Right atrium auricular region (tissue), 2 donors: ENCODE data around the gene GP1BB. TPM values are rescaled to one million over a fixed set of nuclear protein-coding genes. Genes with fewer than 3 reads are reported as not detected.

Source experiments
- DNase-seq: peaks from one replicate; pipeline ENCODE4 v3.0.0-alpha.2; 2019; ENCODE audit warnings: low spot score
- H3K27ac ChIP-seq, 2 donors: fragments of 200-600 bp; sonication (generic); 1 replicate in 1 of 2; 2 replicates in 1 of 2; pipeline ENCODE4 v1.5.1; 2016 to 2019
- H3K27me3 ChIP-seq, 2 donors: fragments of 200-600 bp; sonication (generic); one replicate each; pipeline versions ENCODE4 v1.5.1 to v1.6.0; 2017 to 2019
- H3K36me3 ChIP-seq: fragments of 200-600 bp; sonication (generic); one replicate; pipeline ENCODE4 v1.5.1; 2016
- H3K4me1 ChIP-seq, 2 donors: fragments of 200-600 bp; sonication (generic); one replicate each; pipeline versions ENCODE4 v1.5.1 to v1.6.0; 2017 to 2019
- H3K4me3 ChIP-seq, 2 donors: fragments of 200-600 bp; sonication (generic); 1 replicate in 1 of 2; 2 replicates in 1 of 2; pipeline ENCODE4 v1.5.1; 2017 to 2019; ENCODE audit warnings: mild to moderate bottlenecking in 1 of 2, moderate library complexity in 1 of 2
- H3K9me3 ChIP-seq, 2 donors: fragments of 200-600 bp; sonication (generic); one replicate each; pipeline ENCODE4 v1.5.1; 2019
- CTCF ChIP-seq, 2 donors: fragments of 200-600 bp; sonication (generic); IDR thresholded peaks; one replicate each; pipeline ENCODE4 v1.5.1; 2019; ENCODE audit warnings: antibody characterized with exemption in 2 of 2
- total RNA-seq, 2 donors: library from RNA; depleted of rRNA; stranded (reverse); fragments of >200 nt; gene quantifications; one replicate each; pipeline ENCODE4 v1.1.0, GENCODE V29; 2016

Gene GP1BB
- total RNA-seq, 2 donors from 2014 or later, result 25.8 to 34.7 TPM

GRCh38 chr22:19730655-19731360 lies 7.5 kb downstream of the GP1BB start:
- peak overlapping the region; percentile 12 to 46 for H3K4me3 ChIP-seq
- no peaks in the 10 kb centered on the region for H3K36me3 ChIP-seq
- H3K27me3 ChIP-seq, result no peaks in the 10 kb centered on the region
- peaks cover 0 to 9% of the 10 kb centered on the region in 2 donors for H3K4me1 ChIP-seq
- TF ChIP-seq CTCF (IDR thresholded peaks at IDR 0.05), result peak; percentile 85 to 98
- no peak overlapping the region for H3K27ac ChIP-seq
- H3K9me3 ChIP-seq, result no peaks in the 10 kb centered on the region
- DNase-seq, result peak; percentile 80

- DNase-seq, result no peak
- no peak overlapping the region for H3K27ac ChIP-seq
- H3K4me1 ChIP-seq, result peaks cover 0 to 9% of the 10 kb centered on the region in 2 donors
- H3K36me3 ChIP-seq, result no peaks in the 10 kb centered on the region
- H3K27me3 ChIP-seq, result no peaks in the 10 kb centered on the region
- no peak for TF ChIP-seq CTCF (IDR thresholded peaks at IDR 0.05)
- no peak overlapping the region for H3K4me3 ChIP-seq
- H3K9me3 ChIP-seq, result no peaks in the 10 kb centered on the region
Observed at GRCh38 chr22:19731361-19732135, 8.2 kb downstream of the GP1BB start.

GRCh38 chr22:19732403-19733113 lies 9.2 kb downstream of the GP1BB start:
- Histone ChIP-seq H3K4me1 (peaks cover 0 to 9% of the 10 kb centered on the region in 2 donors), H3K27ac (no peak overlapping the region), H3K27me3 (no peaks in the 10 kb centered on the region), H3K9me3 (no peaks in the 10 kb centered on the region), H3K36me3 (no peaks in the 10 kb centered on the region), H3K4me3 (no peak overlapping the region)
- no peak for TF ChIP-seq CTCF (IDR thresholded peaks at IDR 0.05)
- DNase-seq, result no peak

- DNase-seq, result no peak
- Histone ChIP-seq H3K9me3 (no peaks in the 10 kb centered on the region), H3K27me3 (no peaks in the 10 kb centered on the region), H3K27ac (no peak overlapping the region), H3K4me1 (peaks cover 0 to 9% of the 10 kb centered on the region in 2 donors), H3K4me3 (no peak overlapping the region), H3K36me3 (no peaks in the 10 kb centered on the region)
- no peak for TF ChIP-seq CTCF (IDR thresholded peaks at IDR 0.05)
Observed at GRCh38 chr22:19733755-19734154, 10.4 kb downstream of the GP1BB start.

GRCh38 chr22:19734163-19734562 lies 10.8 kb downstream of the GP1BB start:
- TF ChIP-seq CTCF (IDR thresholded peaks at IDR 0.05), result no peak
- DNase-seq, result no peak
- no peaks in the 10 kb centered on the region for H3K27me3 ChIP-seq
- no peak overlapping the region for H3K27ac ChIP-seq
- H3K36me3 ChIP-seq, result no peaks in the 10 kb centered on the region
- H3K4me3 ChIP-seq, result no peak overlapping the region
- H3K9me3 ChIP-seq, result no peaks in the 10 kb centered on the region
- peaks cover 0 to 9% of the 10 kb centered on the region in 2 donors for H3K4me1 ChIP-seq
